ENCODE results near the gene LAMB4.

The LAMB4 gene

DNA sequence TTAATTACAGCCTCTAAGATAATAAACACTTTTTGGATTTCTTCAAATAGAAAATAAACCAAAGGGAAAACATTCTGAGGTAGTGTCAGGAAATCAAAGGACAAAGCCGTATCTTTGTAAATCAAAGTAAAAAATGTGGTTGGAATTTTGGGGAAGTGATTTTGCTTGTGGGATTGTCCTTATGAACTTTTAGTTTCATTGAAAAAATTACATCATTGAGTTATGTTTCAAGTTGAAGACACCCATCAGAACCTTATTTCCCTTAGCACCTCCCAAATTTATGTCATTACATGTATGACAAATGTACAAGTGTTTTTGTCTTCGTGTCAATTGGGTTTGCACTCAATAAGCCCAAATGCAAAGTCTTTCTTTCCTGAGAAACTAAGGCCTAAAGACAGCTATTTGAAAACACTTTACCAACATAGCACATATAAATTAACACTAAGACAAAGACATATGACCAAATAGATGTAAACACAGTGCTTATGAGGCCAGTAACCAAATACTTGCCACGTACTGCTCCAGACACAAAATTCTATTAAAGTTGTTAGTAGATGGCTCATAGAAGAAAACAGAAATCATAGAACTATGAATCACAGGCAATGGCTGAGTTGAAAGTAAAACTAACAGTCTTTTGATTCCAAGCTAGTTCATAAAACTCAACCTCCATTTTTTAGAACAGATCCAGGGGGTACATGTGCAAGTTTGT is 26.9 kb upstream of the LAMB4 start:
- no peak for DNase-seq (ENCODE audit: low read depth)
- H3K4me3 ChIP-seq (ENCODE audit: low read depth, low read length), result no peak overlapping the region
- TF ChIP-seq, protein P1, sequence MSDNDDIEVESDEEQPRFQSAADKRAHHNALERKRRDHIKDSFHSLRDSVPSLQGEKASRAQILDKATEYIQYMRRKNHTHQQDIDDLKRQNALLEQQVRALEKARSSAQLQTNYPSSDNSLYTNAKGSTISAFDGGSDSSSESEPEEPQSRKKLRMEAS (IDR thresholded peaks at IDR 0.05; ENCODE audit: low read depth, low read length), result no peak
- TF ChIP-seq, protein P2, sequence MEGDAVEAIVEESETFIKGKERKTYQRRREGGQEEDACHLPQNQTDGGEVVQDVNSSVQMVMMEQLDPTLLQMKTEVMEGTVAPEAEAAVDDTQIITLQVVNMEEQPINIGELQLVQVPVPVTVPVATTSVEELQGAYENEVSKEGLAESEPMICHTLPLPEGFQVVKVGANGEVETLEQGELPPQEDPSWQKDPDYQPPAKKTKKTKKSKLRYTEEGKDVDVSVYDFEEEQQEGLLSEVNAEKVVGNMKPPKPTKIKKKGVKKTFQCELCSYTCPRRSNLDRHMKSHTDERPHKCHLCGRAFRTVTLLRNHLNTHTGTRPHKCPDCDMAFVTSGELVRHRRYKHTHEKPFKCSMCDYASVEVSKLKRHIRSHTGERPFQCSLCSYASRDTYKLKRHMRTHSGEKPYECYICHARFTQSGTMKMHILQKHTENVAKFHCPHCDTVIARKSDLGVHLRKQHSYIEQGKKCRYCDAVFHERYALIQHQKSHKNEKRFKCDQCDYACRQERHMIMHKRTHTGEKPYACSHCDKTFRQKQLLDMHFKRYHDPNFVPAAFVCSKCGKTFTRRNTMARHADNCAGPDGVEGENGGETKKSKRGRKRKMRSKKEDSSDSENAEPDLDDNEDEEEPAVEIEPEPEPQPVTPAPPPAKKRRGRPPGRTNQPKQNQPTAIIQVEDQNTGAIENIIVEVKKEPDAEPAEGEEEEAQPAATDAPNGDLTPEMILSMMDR (IDR thresholded peaks at IDR 0.05; ENCODE audit: low read depth, low read length), result no peak
- no peak for TF ChIP-seq MYC (IDR thresholded peaks at IDR 0.05; ENCODE audit: low read depth, low read length)

- no peak for DNase-seq (ENCODE audit: low read depth)
- H3K4me3 ChIP-seq (ENCODE audit: low read depth, low read length), result no peak overlapping the region
- no peak for TF ChIP-seq MYC (IDR thresholded peaks at IDR 0.05; ENCODE audit: low read depth, low read length)
These were observed 22.0 kb upstream of the LAMB4 start for GRCh38 chr7:108152198-108152597.

- TF ChIP-seq, protein P1 (IDR thresholded peaks at IDR 0.05; ENCODE audit: low read depth, low read length), result no peak
- no peak for TF ChIP-seq POLR2A (IDR thresholded peaks at IDR 0.05; ENCODE audit: extremely low read depth, insufficient read length)
- TF ChIP-seq, protein P2 (IDR thresholded peaks at IDR 0.05; ENCODE audit: low read depth, low read length), result no peak
- no peak overlapping the region for H3K4me3 ChIP-seq (ENCODE audit: low read depth, low read length)
- DNase-seq (ENCODE audit: low read depth), result no peak
These were observed 19.7 kb upstream of the LAMB4 start for GRCh38 chr7:108149908-108150307.

GRCh38 chr7:108149119-108149518 is 19.0 kb upstream of the LAMB4 start:
- no peak for TF ChIP-seq MYC (IDR thresholded peaks at IDR 0.05; ENCODE audit: low read depth, low read length)
- TF ChIP-seq POLR2A (IDR thresholded peaks at IDR 0.05; ENCODE audit: extremely low read depth, insufficient read length), result no peak
- TF ChIP-seq, protein P1 (IDR thresholded peaks at IDR 0.05; ENCODE audit: low read depth, low read length), result no peak
- TF ChIP-seq, protein P2 (IDR thresholded peaks at IDR 0.05; ENCODE audit: low read depth, low read length), result no peak
- DNase-seq (ENCODE audit: low read depth), result no peak
- H3K4me3 ChIP-seq (ENCODE audit: low read depth, low read length), result no peak overlapping the region

- DNase-seq (ENCODE audit: low read depth), result no peak
- no peak overlapping the region for H3K4me3 ChIP-seq (ENCODE audit: low read depth, low read length)
- TF ChIP-seq, protein P2 (IDR thresholded peaks at IDR 0.05; ENCODE audit: low read depth, low read length), result no peak
- TF ChIP-seq MYC (IDR thresholded peaks at IDR 0.05; ENCODE audit: low read depth, low read length), result no peak
- TF ChIP-seq POLR2A (IDR thresholded peaks at IDR 0.05; ENCODE audit: extremely low read depth, insufficient read length), result no peak
- TF ChIP-seq, protein P1 (IDR thresholded peaks at IDR 0.05; ENCODE audit: low read depth, low read length), result no peak
These were observed 16.9 kb upstream of the LAMB4 start for GRCh38 chr7:108147031-108147563.

- peak; percentile 83 for DNase-seq (ENCODE audit: low read depth)
- no peak overlapping the region for H3K4me3 ChIP-seq (ENCODE audit: low read depth, low read length)
These were observed 16.1 kb upstream of the LAMB4 start for GRCh38 chr7:108146070-108146842.

More at GRCh38 chr7:108146070-108146842, 16.1 kb upstream of the LAMB4 start:
- no peak for TF ChIP-seq POLR2A (IDR thresholded peaks at IDR 0.05; ENCODE audit: extremely low read depth, insufficient read length)
- TF ChIP-seq MYC (IDR thresholded peaks at IDR 0.05; ENCODE audit: low read depth, low read length), result peak; percentile 50; the same call in 1 of the 2 replicates
- TF ChIP-seq, protein P1 (IDR thresholded peaks at IDR 0.05; ENCODE audit: low read depth, low read length), result 0 out of 2 replicates have a peak, but pooled peaks have one; percentile 34
- TF ChIP-seq, protein P2 (IDR thresholded peaks at IDR 0.05; ENCODE audit: low read depth, low read length), result peak; percentile 97

All from NB4 (cell line).